WI38 (cell line): ENCODE measurements around the gene NPDC1.

Experiments
- H3K4me3 ChIP-seq: 2 replicates; pipeline ENCODE4 v1.5.1; 2011; ENCODE audit warnings: low read depth, mild to moderate bottlenecking, control low read depth, low read length
- TF ChIP-seq, protein P1 (sequence below): IDR thresholded peaks from 2 replicates; pipeline ENCODE4 v1.5.1; 2012; ENCODE audit warnings: low read depth, mild to moderate bottlenecking, control low read depth, low read length

NPDC1 gene

DNA sequence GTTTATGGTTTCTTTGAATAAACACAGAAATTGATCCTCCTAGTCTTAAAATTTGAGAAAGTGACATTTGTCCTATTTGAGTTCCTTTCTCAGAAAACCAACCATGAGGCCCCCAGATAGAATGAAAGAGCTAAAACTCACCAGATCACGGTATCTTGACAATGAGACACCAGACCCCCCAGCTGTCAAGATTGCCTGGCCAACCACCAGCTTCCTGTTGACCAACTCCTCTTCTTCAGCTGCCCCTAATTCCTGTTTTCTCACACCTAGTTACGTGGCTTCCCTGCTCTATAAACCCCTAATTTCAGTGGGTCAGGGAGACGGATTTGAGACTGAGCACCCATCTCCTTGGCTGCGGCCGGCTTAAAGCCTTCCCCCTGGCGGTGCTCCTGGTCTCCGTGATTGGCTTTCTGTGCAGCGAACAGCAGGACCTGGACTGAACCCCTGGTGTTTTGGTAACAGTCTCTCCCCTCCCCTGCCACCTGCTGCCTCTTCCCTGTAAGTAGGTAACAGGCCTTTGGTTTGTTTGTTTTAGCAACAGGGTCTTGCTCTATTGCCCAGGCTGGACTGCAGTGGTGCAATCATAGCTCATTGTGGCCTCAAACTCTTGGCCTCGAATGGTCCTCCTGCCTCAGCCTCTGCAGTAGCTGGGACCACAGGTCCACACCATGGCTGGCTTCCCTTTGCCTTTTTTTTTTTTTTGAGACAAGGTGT, 12.7 kb upstream of the NPDC1 start:
- TF ChIP-seq, protein P1, sequence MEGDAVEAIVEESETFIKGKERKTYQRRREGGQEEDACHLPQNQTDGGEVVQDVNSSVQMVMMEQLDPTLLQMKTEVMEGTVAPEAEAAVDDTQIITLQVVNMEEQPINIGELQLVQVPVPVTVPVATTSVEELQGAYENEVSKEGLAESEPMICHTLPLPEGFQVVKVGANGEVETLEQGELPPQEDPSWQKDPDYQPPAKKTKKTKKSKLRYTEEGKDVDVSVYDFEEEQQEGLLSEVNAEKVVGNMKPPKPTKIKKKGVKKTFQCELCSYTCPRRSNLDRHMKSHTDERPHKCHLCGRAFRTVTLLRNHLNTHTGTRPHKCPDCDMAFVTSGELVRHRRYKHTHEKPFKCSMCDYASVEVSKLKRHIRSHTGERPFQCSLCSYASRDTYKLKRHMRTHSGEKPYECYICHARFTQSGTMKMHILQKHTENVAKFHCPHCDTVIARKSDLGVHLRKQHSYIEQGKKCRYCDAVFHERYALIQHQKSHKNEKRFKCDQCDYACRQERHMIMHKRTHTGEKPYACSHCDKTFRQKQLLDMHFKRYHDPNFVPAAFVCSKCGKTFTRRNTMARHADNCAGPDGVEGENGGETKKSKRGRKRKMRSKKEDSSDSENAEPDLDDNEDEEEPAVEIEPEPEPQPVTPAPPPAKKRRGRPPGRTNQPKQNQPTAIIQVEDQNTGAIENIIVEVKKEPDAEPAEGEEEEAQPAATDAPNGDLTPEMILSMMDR, result no peak
- H3K4me3 ChIP-seq, result no peak overlapping the region

DNA sequence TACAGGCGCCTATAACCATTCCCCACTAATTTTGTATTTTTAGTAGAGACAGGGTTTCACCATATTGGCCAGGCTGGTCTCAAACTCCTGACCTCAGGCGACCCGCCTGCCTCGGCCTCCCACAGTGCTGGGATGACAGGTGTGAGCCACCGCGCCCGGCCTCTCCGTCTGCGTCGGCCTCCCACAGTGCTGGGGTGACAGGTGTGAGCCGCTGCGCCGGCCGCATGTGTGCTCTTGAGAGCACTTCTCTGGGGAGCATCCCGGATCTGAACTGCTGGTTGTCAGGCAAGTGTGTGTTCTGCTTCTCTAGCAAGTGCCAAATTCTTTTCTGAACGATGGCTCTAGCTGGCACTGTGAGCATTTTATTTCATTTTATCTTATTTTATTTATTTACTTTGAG, 11.6 kb upstream of the NPDC1 start:
- TF ChIP-seq, protein P1, result no peak
- H3K4me3 ChIP-seq, result no peak overlapping the region

DNA sequence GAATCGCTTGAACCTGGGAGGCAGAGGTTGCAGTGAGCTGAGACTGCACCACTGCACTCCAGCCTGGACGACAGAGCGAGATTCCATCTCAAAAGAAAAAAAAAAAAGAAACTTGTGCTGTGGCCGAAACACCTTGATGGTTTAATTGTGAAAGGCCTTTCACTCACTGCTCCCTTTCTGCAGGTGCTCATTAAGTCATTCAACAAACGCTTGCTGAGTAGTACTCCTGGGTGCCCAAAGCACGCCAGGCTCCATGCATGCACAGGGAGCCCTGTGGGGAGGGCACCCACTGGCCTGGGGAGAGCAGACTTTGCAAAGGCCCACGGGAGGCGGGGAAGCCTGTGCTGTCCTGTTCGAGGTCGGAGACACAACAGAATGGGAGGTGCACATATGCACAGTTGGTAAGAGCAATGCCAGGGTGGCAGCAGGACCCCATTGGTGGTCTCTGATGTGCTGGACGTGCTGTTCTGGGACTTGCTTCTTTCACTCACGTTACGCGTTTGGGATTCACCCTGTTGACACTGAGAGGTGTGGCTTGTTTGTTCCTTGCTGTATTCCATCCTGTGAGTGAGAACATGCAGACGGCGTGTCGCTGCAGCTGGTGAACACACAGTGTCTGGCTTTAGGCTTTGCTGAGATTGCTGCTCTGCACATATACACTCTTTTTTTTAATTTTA, 10.9 kb upstream of the NPDC1 start:
- no peak overlapping the region for H3K4me3 ChIP-seq
- TF ChIP-seq, protein P1, result no peak

DNA sequence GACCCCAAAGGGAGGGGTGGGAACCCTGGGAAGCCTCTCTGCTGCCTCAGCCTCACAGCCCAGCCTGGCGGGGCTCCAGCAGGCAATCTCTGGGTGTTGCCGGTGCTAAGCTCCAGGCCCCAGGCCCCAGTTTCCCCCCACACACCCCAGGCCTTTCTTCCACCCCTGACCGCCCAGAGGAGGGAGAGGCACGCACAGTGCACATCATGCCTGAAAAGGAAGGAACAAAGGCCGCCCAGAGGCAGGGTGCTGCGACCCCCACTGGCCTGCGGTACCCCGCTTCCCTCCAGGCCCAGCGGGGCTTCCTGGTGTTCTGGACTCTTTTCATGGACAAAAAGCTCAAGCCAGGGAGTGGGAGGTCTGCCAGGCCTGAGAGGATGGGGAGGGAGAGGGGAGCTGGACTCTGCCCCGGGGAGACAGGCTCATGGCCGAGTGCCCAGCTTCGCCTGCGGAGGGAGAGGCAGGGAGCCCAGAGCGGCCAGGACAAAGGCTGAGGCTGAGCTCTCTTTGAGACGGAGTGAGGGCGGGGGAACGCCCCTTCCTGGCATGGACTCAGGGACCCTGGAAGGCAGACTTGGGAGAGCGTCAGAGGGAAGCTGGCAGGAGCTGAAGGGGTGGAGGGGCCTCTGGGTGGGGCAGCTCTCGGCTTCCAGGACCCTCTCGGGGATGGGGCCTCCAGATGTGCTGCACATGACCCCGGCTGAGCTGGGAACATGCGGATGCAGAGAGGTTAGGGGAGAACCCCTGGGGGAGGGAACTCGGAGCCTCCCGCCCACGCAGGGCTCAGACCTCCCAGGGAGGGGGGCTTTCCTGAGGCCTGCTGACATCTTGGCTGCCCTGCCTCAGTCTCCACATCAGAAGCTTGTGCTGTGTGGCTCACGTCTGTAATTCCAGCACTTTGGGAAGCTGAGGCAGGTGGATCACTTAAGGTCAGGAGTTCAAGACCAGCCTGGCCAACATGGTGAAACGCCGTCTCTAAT, 9.7 kb upstream of the NPDC1 start:
- H3K4me3 ChIP-seq, result no peak overlapping the region
- TF ChIP-seq, protein P1, result no peak

DNA sequence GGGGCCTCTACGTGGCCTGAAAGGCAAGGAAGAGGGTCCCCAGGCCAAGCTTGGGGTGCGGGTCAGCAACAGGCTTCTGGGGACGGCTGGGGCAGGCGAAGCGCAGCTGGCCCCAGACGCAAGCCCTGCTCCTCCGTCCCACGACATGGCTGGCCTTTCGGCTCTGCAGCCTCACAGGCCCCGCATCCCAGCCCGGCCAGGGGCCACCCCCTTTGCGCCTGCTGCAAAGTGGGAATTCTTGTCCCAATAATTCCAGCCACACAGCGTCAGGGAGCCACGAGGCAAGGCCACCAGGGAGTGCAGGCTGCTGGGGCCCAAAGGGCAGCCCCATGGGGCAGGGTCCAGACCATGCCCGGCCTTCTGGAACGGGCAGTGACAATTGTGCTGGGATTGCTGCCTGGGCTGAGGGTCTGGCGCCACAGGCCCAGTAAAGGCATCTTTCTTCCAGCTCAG, 9.0 kb upstream of the NPDC1 start:
- TF ChIP-seq, protein P1, result no peak
- H3K4me3 ChIP-seq, result no peak overlapping the region

DNA sequence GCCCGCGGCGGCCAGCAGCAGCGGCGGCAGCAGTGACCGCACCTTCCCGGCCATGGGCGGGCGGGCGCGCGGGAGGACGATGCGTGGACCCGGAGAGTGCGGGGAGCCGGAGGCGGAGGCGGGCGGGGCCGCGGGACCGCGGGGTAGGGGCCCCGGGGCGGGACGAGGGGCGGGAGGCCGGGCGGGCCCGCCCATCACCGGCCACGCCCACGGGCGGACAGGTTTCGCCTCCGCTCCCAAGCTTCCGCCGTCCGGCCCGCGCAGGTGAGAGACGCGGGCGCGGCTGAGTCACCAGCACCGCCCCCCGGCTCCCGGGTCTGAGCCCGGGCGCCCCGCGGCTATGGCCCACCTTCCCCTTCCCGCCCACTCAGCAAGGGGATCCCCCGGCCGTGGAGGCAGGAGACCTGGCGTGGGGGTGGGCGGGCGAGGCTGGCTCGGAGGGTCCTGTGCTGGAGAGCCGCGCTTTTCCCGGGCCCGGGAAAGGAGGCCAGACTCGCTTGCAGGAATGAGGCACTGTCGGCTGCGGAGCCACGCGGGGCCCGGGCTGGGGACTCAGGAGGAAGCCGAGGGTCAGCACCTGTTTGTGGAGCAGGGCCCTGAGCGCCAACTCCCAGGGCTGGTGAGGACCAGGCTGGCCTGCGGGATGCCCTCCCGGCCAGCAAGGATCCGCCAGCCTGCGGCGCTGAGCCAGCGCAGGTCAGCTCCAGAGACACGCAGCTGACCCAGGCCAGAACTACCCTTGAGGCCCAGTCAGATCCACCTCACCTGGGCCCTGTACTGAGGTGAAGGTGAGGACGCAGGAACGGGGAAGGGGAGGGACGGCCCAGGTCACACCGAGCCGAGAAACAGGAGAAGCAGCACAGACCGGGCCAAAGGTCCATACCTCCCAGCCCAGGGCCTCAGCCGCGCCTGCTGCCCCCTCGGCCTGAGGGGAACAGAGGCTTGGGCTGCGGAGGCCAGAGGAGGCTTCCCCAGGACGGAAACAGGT, 8.3 kb upstream of the NPDC1 start, which contains the start of gene ENTPD2:
Gene ENTPD2, minus strand, starts transcription at position 118 of the 988 bp plus-strand sequence. Its CDS starts 64 bp downstream, at position 54.
- TF ChIP-seq, protein P1, result no peak
- H3K4me3 ChIP-seq, result no peak within 1 kb of the TSS
